Raji (cell line): Measurements from ENCODE around the gene TEX19.
A peak's percentile ranks its signal among the peaks of the same experiment; 100 is the strongest.

Experiments
- POLR2A ChIP-seq: IDR thresholded peaks from 2 replicates; pipeline ENCODE4 v1.6.1; 2011; ENCODE audit warnings: low read depth, low read length, control low read depth; ENCODE audit not compliant: insufficient read depth

Gene TEX19

GRCh38 chr17:82355770-82356427 lies 3.1 kb upstream of the TEX19 start:
- TF ChIP-seq POLR2A: no peak

GRCh38 chr17:82356845-82357355 lies 2.1 kb upstream of the TEX19 start:
- no peak for TF ChIP-seq POLR2A

- TF ChIP-seq POLR2A: no peak
These were observed 1.7 kb upstream of the TEX19 start for GRCh38 chr17:82357394-82357793.

- TF ChIP-seq POLR2A: no peak
These were observed 3.0 kb downstream of the TEX19 start for GRCh38 chr17:82361885-82362633.

GRCh38 chr17:82365606-82366295 lies 6.7 kb downstream of the TEX19 start:
- no peak for TF ChIP-seq POLR2A

GRCh38 chr17:82366749-82367148 lies 7.7 kb downstream of the TEX19 start:
- no peak for TF ChIP-seq POLR2A

- TF ChIP-seq POLR2A: 0 out of 2 replicates have a peak, but pooled peaks have one; percentile 20
These were observed 8.9 kb downstream of the TEX19 start for GRCh38 chr17:82367724-82368524.

GRCh38 chr17:82369211-82369610 lies 10.2 kb downstream of the TEX19 start:
- TF ChIP-seq POLR2A: no peak

GRCh38 chr17:82370471-82371332 lies 11.7 kb downstream of the TEX19 start:
- no peak for TF ChIP-seq POLR2A

- no peak for TF ChIP-seq POLR2A
These were observed 12.5 kb downstream of the TEX19 start, which contains the start of gene UTS2R for GRCh38 chr17:82371333-82372248. Gene UTS2R, plus strand, starts transcription at chr17:82371765. Its CDS starts 2,560 bp downstream, at chr17:82374325.

- no peak for TF ChIP-seq POLR2A
These were observed 13.4 kb downstream of the TEX19 start for GRCh38 chr17:82372249-82373071.

- TF ChIP-seq POLR2A: no peak
These were observed 14.9 kb downstream of the TEX19 start for GRCh38 chr17:82373731-82374625.
